BLaER1 (cell line): ENCODE data around the gene ASMT.

Source experiments
- H3K27ac ChIP-seq: shearing (Covaris generic); formaldehyde crosslinking; 2 replicates; pipeline ENCODE4 v1.8.1; 2022
- H3K27me3 ChIP-seq: shearing (Covaris generic); formaldehyde crosslinking; 2 replicates; pipeline ENCODE4 v1.8.1; 2022
- H3K36me3 ChIP-seq: shearing (Covaris generic); formaldehyde crosslinking; 2 replicates; pipeline ENCODE4 v1.8.1; 2022
- H3K4me1 ChIP-seq: shearing (Covaris generic); formaldehyde crosslinking; 2 replicates; pipeline ENCODE4 v1.8.1; 2022
- H3K4me2 ChIP-seq: shearing (Covaris generic); formaldehyde crosslinking; 2 replicates; pipeline ENCODE4 v1.8.1; 2022
- H3K4me3 ChIP-seq: shearing (Covaris generic); formaldehyde crosslinking; 2 replicates; pipeline ENCODE4 v1.8.1; 2022
- H3K9ac ChIP-seq: shearing (Covaris generic); formaldehyde crosslinking; 2 replicates; pipeline ENCODE4 v1.8.1; 2022
- H3K9me3 ChIP-seq: shearing (Covaris generic); formaldehyde crosslinking; 2 replicates; pipeline ENCODE4 v1.8.1; 2022
- H4K20me1 ChIP-seq: shearing (Covaris generic); formaldehyde crosslinking; 2 replicates; pipeline ENCODE4 v1.8.1; 2022
- Cebpa-rat ChIP-seq: shearing (Covaris generic); IDR thresholded peaks from 2 replicates; pipeline ENCODE4 v1.8.1; 2022

Gene ASMT

DNA sequence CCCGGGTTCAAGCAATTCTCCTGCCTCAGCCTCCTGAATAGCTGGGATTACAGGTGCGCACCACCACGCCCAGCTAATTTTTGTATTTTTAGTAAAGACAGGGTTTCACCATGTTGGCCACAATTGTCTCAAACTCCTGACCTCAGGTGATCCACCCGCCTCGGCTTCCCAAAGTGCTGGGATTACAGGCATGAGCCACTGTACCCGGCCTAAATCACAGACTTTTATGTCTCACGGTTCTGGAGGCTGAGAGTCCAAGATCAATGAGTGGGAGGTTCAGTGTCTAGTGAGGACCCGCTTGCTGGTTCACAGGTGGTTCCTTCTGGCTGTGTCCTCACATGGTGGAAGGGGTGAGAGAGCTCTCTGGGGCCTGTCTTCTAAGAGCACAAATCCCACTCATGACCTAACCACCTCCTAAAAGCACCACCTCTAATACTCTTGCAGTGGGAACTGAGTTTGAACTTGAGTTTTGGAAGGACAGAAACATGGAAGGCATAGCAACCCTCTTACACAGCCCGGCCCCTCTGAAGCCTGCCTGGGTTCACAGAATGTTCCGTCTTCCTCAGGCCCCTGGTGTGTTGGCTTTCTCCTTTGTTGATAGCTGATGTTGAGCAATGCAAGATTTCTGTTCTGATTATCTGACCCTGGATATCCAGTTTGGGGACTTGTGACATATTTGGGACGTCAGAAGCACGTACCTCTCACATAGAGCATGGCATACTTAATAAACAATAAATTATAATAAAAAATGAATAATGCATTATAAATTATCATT, 25.3 kb upstream of the ASMT start:
- no peak for TF ChIP-seq Cebpa-rat
- H4K20me1 ChIP-seq = peaks cover 27% of the 10 kb centered on the region
- no peaks in the 10 kb centered on the region for H3K9me3 ChIP-seq
- no peak overlapping the region for H3K4me3 ChIP-seq
- no peak overlapping the region for H3K4me2 ChIP-seq
- no peak overlapping the region for H3K9ac ChIP-seq
- H3K36me3 ChIP-seq = peaks cover 14% of the 10 kb centered on the region
- peak overlapping the region; percentile 58; the same call in 1 of the 2 replicates for H3K27ac ChIP-seq
- H3K4me1 ChIP-seq = peaks cover 33% of the 10 kb centered on the region
- H3K27me3 ChIP-seq = no peaks in the 10 kb centered on the region

DNA sequence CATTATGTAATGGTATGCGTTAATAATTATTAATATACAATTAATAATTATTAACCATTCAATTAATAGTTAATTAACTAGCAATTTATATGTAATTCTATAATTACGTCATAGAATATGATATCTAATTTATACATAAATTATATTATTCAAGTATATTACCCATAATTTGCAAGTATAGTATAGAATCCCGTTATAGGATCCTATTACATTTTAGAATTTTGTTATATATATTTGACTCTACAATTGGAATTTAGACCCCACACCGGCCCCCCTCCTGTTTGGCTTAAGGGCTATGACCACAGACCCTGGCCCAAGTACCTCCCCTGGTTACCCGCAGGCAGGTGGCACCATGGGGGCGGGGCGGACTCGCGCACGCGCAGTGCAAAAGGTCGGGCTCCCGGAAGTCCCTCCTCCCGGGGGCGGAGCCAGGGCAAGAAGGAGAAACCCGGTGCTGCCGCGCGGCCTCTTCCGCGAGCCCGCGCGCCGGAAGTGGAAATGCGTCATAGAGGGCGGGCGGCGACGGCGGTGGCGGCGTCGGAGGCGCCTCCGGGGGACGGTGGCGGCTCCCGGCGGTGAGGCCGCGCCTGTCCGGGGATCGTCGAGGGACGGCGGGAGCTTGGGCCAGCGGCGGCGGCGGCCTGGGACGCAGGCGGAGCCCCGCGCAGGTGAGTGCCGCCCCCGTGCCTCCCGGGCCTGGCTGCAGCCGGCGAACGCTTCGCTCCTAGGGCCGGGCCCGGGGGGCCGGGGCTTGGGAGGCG, 23.6 kb upstream of the ASMT start, which contains the start of gene AKAP17A:
TSS of gene AKAP17A (plus strand) at position 503 of the 761 bp plus-strand sequence. CDS start 1,859 bp downstream, outside the sequence.
- no peaks in the 10 kb centered on the region for H3K9me3 ChIP-seq
- TF ChIP-seq Cebpa-rat = no peak
- no peaks in the 10 kb centered on the region for H3K27me3 ChIP-seq
- peak within 1 kb of the TSS; percentile 88 for H3K4me3 ChIP-seq
- peaks cover 44% of the 10 kb centered on the region for H4K20me1 ChIP-seq
- peaks cover 32% of the 10 kb centered on the region for H3K36me3 ChIP-seq
- peak within 1 kb of the TSS; percentile 97 for H3K4me2 ChIP-seq
- H3K4me1 ChIP-seq = peaks cover 33% of the 10 kb centered on the region
- H3K27ac ChIP-seq = peak within 1 kb of the TSS; percentile 86
- H3K9ac ChIP-seq = peak within 1 kb of the TSS; percentile 94

DNA sequence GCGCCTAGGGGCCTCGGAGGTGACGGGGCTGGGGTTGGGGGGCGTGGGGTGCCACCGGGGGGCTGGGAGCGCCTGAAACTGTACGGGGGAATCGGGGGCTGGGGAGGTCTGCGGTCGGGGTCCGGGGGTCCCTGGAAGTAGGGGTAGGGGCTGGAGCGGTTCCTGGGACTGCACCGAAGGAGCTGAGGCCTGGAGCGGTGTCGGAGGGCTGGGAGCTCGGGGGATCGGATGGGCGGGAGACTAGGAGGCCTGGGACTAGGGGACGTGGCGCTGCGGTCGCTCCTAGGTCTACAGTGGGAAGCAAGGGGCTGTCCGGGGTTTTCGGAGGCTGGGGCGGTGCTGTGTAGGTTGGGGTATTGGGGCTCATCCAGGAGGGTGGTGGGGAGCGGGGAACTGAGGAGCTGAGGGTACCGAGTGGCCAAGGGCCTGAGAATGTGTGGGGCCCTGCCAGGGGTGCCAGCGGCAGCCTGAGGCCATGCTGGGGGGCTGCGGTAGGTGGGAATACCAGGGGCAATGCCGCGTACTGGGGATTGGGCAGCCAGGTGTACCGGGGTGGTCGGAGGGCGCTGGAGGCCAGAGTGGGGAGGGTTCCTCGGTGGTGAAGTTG, 22.9 kb upstream of the ASMT start:
- no peaks in the 10 kb centered on the region for H3K27me3 ChIP-seq

DNA sequence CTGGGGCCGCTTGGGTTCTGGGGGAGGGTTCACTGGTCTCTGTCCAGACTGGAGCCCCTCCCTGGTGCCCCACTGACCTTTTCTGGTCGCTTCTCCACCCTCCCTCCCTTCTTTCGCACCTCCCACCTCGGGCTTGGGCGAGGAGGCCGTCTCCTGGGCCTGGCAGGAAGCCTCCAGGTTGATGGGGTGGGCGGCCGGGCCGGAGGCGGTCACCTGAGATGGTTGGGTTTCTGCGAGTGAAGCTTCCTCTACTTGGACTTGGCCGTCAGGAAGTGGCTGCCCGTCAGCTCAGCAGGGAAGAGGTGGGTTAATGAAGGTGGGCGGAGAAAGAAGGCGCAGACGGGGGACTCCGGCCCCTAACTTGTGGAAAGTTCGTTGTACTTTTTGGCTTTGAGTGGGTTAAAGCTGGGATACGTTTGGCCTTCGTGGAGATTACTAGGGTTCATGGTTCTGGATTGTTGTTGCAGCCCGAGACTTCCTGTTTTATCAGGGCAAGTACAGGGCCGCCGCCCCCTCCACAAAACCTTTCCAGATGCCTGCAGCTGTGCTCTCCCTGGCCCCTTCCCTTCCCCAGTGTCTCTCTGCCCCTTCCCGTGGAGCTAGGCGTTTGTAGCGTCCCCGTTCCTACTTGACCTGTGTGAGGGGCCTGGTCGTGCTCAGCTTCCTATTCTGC, 22.3 kb upstream of the ASMT start:
- Histone ChIP-seq H3K27me3 (no peaks in the 10 kb centered on the region), H3K27ac (peak overlapping the region; percentile 86), H3K4me1 (peaks cover 37% of the 10 kb centered on the region), H3K9me3 (no peaks in the 10 kb centered on the region), H3K9ac (peak overlapping the region; percentile 94), H3K36me3 (peaks cover 41% of the 10 kb centered on the region), H3K4me3 (peak overlapping the region; percentile 88), H4K20me1 (peaks cover 54% of the 10 kb centered on the region), H3K4me2 (peak overlapping the region; percentile 97)
- no peak for TF ChIP-seq Cebpa-rat

More for the DNA sequence above, 22.9 kb upstream of the ASMT start:
- Histone ChIP-seq H3K4me2 (peak overlapping the region; percentile 97), H3K9me3 (no peaks in the 10 kb centered on the region), H3K27ac (peak overlapping the region; percentile 86), H3K9ac (peak overlapping the region; percentile 94), H4K20me1 (peaks cover 47% of the 10 kb centered on the region), H3K4me1 (peaks cover 34% of the 10 kb centered on the region), H3K36me3 (peaks cover 35% of the 10 kb centered on the region), H3K4me3 (peak overlapping the region; percentile 88)
- TF ChIP-seq Cebpa-rat = no peak

DNA sequence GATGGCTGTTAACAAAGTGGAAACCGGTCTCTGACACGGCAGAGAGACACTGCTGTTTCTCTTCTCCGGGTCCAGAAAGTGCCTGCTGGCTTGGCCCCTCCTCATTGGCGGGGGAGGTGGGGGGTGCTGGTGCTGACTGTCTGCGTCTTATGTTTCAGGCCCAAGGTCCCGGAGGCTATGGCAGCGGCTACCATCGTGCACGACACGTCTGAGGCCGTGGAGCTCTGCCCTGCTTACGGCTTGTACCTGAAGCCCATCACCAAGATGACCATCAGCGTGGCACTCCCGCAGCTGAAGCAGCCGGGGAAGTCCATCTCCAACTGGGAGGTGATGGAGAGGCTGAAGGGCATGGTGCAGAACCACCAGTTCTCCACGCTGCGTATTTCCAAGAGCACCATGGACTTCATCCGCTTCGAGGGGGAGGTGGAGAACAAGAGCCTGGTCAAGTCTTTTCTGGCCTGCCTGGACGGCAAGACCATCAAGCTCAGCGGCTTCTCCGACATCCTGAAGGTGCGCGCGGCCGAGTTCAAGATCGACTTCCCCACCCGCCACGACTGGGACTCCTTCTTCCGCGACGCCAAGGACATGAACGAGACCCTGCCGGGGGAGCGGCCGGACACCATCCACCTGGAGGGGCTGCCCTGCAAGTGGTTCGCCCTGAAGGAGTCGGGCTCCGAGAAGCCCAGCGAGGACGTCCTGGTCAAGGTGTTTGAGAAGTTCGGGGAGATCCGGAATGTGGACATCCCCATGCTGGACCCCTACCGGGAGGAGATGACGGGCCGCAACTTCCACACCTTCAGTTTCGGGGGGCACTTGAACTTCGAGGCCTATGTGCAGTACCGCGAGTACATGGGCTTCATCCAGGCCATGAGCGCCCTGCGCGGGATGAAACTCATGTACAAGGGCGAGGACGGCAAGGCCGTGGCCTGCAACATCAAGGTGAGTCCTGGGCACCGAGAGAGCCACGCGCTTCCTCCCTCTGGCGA, 21.3 kb upstream of the ASMT start:
- H3K27me3 ChIP-seq = no peaks in the 10 kb centered on the region
- peak overlapping the region; percentile 86; the same call in 1 of the 2 replicates for H3K27ac ChIP-seq
- peaks cover 44% of the 10 kb centered on the region for H3K36me3 ChIP-seq
- H3K4me2 ChIP-seq = peak overlapping the region; percentile 97
- H4K20me1 ChIP-seq = peaks cover 63% of the 10 kb centered on the region
- H3K4me3 ChIP-seq = peak overlapping the region; percentile 88; the same call in 1 of the 2 replicates
- no peak for TF ChIP-seq Cebpa-rat
- H3K9ac ChIP-seq = peak overlapping the region; percentile 94
- peaks cover 47% of the 10 kb centered on the region for H3K4me1 ChIP-seq
- H3K9me3 ChIP-seq = no peaks in the 10 kb centered on the region

DNA sequence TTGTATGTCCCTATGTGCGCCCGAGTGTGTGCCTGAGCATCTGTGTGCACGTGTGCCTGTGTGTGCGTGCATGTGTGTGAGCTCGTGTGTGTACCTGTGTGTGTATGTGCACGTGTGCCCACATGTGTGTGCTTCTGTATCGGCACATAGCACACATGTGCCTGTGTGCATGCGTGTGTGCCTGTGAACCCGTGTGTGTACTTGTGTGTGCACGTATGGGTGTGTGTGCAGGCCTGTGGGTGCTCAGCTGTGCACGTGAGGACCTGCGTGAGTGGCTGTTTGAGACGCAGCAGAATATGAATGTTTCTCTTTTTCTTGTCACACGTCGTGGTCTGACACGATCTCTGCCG, 19.2 kb upstream of the ASMT start:
- Histone ChIP-seq H3K4me1 (peaks cover 57% of the 10 kb centered on the region), H3K4me2 (no peak overlapping the region), H3K36me3 (peaks cover 61% of the 10 kb centered on the region), H3K27ac (no peak overlapping the region), H3K27me3 (no peaks in the 10 kb centered on the region), H3K9me3 (peaks cover 1% of the 10 kb centered on the region; the same call in 1 of the 2 replicates), H4K20me1 (peaks cover 84% of the 10 kb centered on the region), H3K4me3 (no peak overlapping the region), H3K9ac (no peak overlapping the region)
- TF ChIP-seq Cebpa-rat = no peak

DNA sequence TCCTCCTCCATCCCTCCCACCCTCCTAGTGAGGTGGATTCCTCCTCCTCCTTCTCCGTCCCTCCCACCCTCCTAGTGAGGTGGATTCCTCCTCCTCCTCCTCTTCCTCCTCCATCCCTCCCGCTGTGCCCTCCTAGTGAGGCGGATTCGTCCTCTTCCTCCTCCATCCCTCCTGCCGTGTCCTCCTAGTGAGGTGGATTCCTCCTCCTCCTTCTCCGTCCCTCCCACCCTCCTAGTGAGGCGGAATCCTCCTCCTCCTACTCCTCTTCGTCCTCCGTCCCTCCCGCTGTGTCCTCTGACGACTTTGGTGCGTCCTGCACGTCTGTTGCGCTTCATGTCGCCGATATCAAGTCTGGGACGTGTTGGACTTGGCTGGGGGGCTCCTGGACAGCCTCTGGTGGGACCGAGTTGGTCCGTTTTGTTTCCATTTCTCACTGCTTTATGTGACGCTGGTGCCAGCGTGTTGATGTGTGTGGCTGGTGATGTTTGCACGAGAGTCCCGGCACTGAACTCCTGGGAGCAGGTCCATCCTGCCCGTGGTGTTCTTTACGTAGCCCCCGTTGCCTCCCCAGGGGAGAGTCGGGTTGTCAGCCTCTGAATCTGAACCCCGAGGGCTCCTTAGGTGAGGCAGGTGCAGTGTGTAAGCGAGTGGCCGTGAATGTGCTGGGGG, 18.0 kb upstream of the ASMT start:
- no peak for TF ChIP-seq Cebpa-rat
- peak overlapping the region; percentile 93 for H3K4me2 ChIP-seq
- H3K4me1 ChIP-seq = peaks cover 57% of the 10 kb centered on the region
- H3K27ac ChIP-seq = peak overlapping the region; percentile 76
- peaks cover 96% of the 10 kb centered on the region for H4K20me1 ChIP-seq
- H3K27me3 ChIP-seq = no peaks in the 10 kb centered on the region
- peaks cover 12% of the 10 kb centered on the region for H3K9me3 ChIP-seq
- no peak overlapping the region for H3K4me3 ChIP-seq
- H3K36me3 ChIP-seq = peaks cover 72% of the 10 kb centered on the region
- H3K9ac ChIP-seq = peak overlapping the region; percentile 71

DNA sequence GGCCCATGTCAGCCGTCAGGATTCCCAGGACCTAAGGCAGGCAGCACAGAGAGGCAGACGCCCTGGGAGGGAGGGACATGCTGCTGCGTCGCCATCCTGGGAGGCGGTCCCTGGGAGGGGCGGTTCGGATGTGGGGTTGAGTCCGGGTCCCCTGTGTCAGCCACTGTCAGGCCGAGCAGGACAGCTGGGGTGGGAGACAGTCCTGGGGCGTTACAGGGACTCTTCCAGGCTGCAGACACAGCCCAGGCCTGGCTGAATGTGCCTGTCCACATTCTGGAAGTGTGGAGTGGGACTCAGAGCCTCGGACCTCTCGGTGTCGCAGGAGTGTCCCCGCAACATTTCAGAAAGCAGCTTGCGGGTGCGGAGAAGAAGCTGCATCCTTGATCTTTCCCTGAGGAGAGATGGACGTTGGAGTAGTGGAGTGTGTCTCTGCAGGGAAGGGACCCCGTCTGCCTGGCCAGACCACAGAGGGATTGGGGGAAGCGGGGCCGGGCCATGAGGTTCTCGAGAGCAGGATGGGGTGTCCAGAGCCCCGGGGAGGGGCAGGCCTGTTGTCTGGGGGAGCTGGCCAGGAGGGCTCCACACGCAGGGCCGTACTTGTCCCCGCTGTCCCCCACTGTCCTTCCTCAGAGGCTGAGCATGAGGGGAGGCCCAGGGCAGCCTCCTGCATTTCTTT, 17.4 kb upstream of the ASMT start:
- Histone ChIP-seq H3K36me3 (peaks cover 79% of the 10 kb centered on the region), H3K27me3 (no peaks in the 10 kb centered on the region)

More for the DNA sequence above, 17.4 kb upstream of the ASMT start:
- peaks cover 19% of the 10 kb centered on the region for H3K9me3 ChIP-seq
- TF ChIP-seq Cebpa-rat = no peak
- H3K4me3 ChIP-seq = peak overlapping the region; percentile 57
- H3K4me2 ChIP-seq = peak overlapping the region; percentile 93
- H3K27ac ChIP-seq = peak overlapping the region; percentile 76
- peaks cover 96% of the 10 kb centered on the region for H4K20me1 ChIP-seq
- peak overlapping the region; percentile 71 for H3K9ac ChIP-seq
- H3K4me1 ChIP-seq = peaks cover 56% of the 10 kb centered on the region
